A549 (cell line): Measurements from ENCODE around the gene MPPED1. TPM values are rescaled to one million over a fixed set of nuclear protein-coding genes. Genes with fewer than 3 reads are reported as not detected.

Experiments used
- ATAC-seq, 2 experiments: fragments of 200-7000 bp in 1 of 2; fragments of >200 bp in 1 of 2; cut with Nextera tagmentation in 1 of 2; cut with Tn5 transposase in 1 of 2; 3 replicates each; pipeline versions ENCODE4 v1.8.0 to v1.9.1; 2018 to 2020; ENCODE audit warnings: mild to moderate bottlenecking in 1 of 2, moderate library complexity in 1 of 2
- CTCF ChIA-PET: fragments of 300-600 bp; sonication (Branson Sonifier 250); formaldehyde crosslinking; extraction: SDS; loops from one replicate; lab custom pipeline; 2021; ENCODE audit warnings: antibody characterized with exemption, inconsistent platforms; lab: Yijun Ruan, JAX
- POLR2A ChIA-PET: fragments of 350-600 bp; formaldehyde crosslinking; extraction: SDS; loops from one replicate; lab custom pipeline; 2021; ENCODE audit warnings: antibody characterized with exemption, inconsistent platforms; lab: Yijun Ruan, JAX
- DNase-seq, 2 experiments: peaks; one replicate each; pipeline versions ENCODE4 v3.0.0 to v3.0.0-alpha.2; 2011 to 2016; ENCODE audit warnings: low read depth in 1 of 2, low spot score in 1 of 2
- FAIRE-seq: peaks from 2 replicates; lab custom pipeline; 2011; peaks lifted over from hg19 to GRCh38; lab: Jason Lieb, UNC
- H3K27ac ChIP-seq, 2 experiments: fragments of >200 bp; sonication (Bioruptor Twin); formaldehyde crosslinking; 3 replicates each; pipeline ENCODE4 v1.5.1; 2016 to 2017
- H3K4me1 ChIP-seq: fragments of >200 bp; sonication (Bioruptor Twin); formaldehyde crosslinking; 3 replicates; pipeline ENCODE4 v1.6.1; 2016
- H3K4me2 ChIP-seq: fragments of >200 bp; sonication (Bioruptor Twin); formaldehyde crosslinking; 3 replicates; pipeline ENCODE4 v1.6.1; 2016
- H3K4me3 ChIP-seq: fragments of >200 bp; sonication (Bioruptor Twin); formaldehyde crosslinking; 3 replicates; pipeline ENCODE4 v1.5.1; 2016
- H3K9me3 ChIP-seq: fragments of >200 bp; sonication (Bioruptor Twin); formaldehyde crosslinking; 3 replicates; pipeline ENCODE4 v1.6.1; 2016
- CHD2 ChIP-seq: fragments of 150-350 bp; IDR thresholded peaks from 2 replicates; pipeline ENCODE4 v1.6.1; 2014; ENCODE audit warnings: low read length; ENCODE audit not compliant: partially characterized antibody
- EHF ChIP-seq: fragments of 250-450 bp; sonication (Bioruptor Pico); IDR thresholded peaks from 2 replicates; pipeline ENCODE4 v1.5.0; 2020; ENCODE audit warnings: mild to moderate bottlenecking
- HDAC2 ChIP-seq: fragments of 200-600 bp; sonication (generic); IDR thresholded peaks from 2 replicates; pipeline ENCODE4 v1.6.1; 2016
- MYC ChIP-seq: IDR thresholded peaks from 2 replicates; pipeline ENCODE4 v1.6.1; 2012; ENCODE audit warnings: mild to moderate bottlenecking, inconsistent platforms, low read length, improper control_type of control experiment, borderline replicate concordance
- NR3C1 ChIP-seq: fragments of >200 bp; sonication (Bioruptor Twin); formaldehyde crosslinking; IDR thresholded peaks from 3 replicates; pipeline ENCODE4 v1.6.1; 2017
- POLR2A ChIP-seq: IDR thresholded peaks from 2 replicates; pipeline ENCODE4 v1.6.1; 2012; ENCODE audit warnings: mild to moderate bottlenecking, low read length
- RFX5 ChIP-seq: fragments of 450-650 bp; IDR thresholded peaks from 2 replicates; pipeline ENCODE4 v1.7.1; 2014; ENCODE audit warnings: antibody characterized with exemption, mild to moderate bottlenecking, moderate library complexity
- TFCP2L1 ChIP-seq: fragments of 250-450 bp; sonication (Bioruptor Pico); IDR thresholded peaks from 2 replicates; pipeline ENCODE4 v1.5.0; 2021; ENCODE audit warnings: mild to moderate bottlenecking
- TP53 ChIP-seq: fragments of 250-450 bp; sonication (Bioruptor Pico); IDR thresholded peaks from 2 replicates; pipeline ENCODE4 v1.5.0; 2021; ENCODE audit warnings: mild to moderate bottlenecking, moderate library complexity
- ZFP36 ChIP-seq: fragments of 450-650 bp; IDR thresholded peaks from 2 replicates; pipeline ENCODE4 v1.6.1; 2014; ENCODE audit warnings: borderline replicate concordance; ENCODE audit not compliant: partially characterized antibody
- ZNF302 ChIP-seq: fragments of 250-450 bp; sonication (Bioruptor Pico); IDR thresholded peaks from 2 replicates; pipeline ENCODE4 v1.9.0; 2021; ENCODE audit warnings: inconsistent platforms, mild to moderate bottlenecking, moderate library complexity
- ZSCAN20 ChIP-seq: fragments of 250-450 bp; sonication (Bioruptor Pico); IDR thresholded peaks from 2 replicates; pipeline ENCODE4 v1.8.0; 2022; ENCODE audit warnings: mild to moderate bottlenecking, moderate library complexity
- WGBS: methylation state at CpG from one replicate; pipeline ENCODE4 v1.1.6; 2017; ENCODE audit errors: missing lambda C conversion rate; 5-methylcytosine and 5-hydroxymethylcytosine counted together
- polyA plus RNA-seq, 4 experiments: library from polyadenylated mRNA; depleted of rRNA in 3 of 4; stranded (reverse); fragments of >200 nt; fragmentation: RNase III in 1 of 4; extraction: RNeasy Plus Mini Kit Qiagen cat#74134 plus additional on column Dnase treatment in 1 of 4; gene quantifications; 2 replicates in 3 of 4; 3 replicates in 1 of 4; pipeline ENCODE4 v1.2.3, GENCODE V29; 2011 to 2017
- TF ChIP-seq, protein P1 (sequence below): IDR thresholded peaks from 2 replicates; pipeline ENCODE4 v1.6.1; 2012; ENCODE audit warnings: low read depth, borderline replicate concordance
- TF ChIP-seq, protein P2 (sequence below): fragments of 150-350 bp; IDR thresholded peaks from 2 replicates; pipeline ENCODE4 v1.6.1; 2014; ENCODE audit warnings: low read depth, mild to moderate bottlenecking, low read length
- TF ChIP-seq, protein P3 (sequence below): IDR thresholded peaks from 2 replicates; pipeline ENCODE4 v1.6.1; 2012
- TF ChIP-seq, protein P4 (sequence below): fragments of >200 bp; sonication (Bioruptor Twin); formaldehyde crosslinking; IDR thresholded peaks from 3 replicates; pipeline ENCODE4 v1.6.1; 2016
- TF ChIP-seq, protein P5 (sequence below): fragments of >200 bp; sonication (Bioruptor Twin); formaldehyde crosslinking; IDR thresholded peaks from 2 replicates; pipeline ENCODE4 v1.6.1; 2016
- TF ChIP-seq, protein P6 (sequence below): fragments of 200-600 bp; sonication (generic); IDR thresholded peaks from 2 replicates; pipeline ENCODE4 v1.6.1; 2016; ENCODE audit warnings: antibody characterized with exemption, mild to moderate bottlenecking, moderate library complexity

Gene MPPED1
- polyA plus RNA-seq, 2 of the 4 experiments (the other 2 are of a cell fraction), result not detected

DNA sequence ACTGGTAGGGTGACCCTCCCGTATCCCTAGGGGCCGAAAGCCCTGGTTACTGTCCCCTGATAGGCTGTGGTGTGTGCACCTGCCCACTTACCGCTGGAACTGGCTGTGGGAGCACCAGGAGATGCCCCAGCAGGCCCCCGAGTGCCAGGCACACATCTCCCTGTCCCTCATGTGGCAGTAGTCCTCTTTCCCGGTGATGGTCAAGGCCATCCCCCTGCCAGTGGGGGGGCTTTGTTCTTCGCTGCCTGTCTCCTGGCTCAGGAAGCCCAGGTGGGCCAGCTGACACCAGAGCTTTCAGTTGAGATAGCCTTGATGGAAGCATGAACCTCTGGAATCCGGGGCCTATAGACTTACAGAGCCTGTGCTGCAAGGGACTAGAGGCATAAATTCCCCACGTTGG, 100.5 kb downstream of the MPPED1 start:
- CTCF ChIA-PET, result no interaction called here
- Histone ChIP-seq H3K27ac (no peak overlapping the region), H3K4me1 (no peaks in the 10 kb centered on the region), H3K4me3 (no peak overlapping the region), H3K9me3 (no peaks in the 10 kb centered on the region), H3K4me2 (no peak overlapping the region)
- WGBS, result 26% methylated on average over 3 of the region's 8 CpGs
- no peak for FAIRE-seq
- POLR2A ChIA-PET, result no interaction called here
- DNase-seq, result no peak
- TF ChIP-seq, protein P1, sequence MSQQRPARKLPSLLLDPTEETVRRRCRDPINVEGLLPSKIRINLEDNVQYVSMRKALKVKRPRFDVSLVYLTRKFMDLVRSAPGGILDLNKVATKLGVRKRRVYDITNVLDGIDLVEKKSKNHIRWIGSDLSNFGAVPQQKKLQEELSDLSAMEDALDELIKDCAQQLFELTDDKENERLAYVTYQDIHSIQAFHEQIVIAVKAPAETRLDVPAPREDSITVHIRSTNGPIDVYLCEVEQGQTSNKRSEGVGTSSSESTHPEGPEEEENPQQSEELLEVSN, result no peak
- no peak for TF ChIP-seq TFCP2L1 (CRISPR knock-in tag)
- TF ChIP-seq, protein P2, sequence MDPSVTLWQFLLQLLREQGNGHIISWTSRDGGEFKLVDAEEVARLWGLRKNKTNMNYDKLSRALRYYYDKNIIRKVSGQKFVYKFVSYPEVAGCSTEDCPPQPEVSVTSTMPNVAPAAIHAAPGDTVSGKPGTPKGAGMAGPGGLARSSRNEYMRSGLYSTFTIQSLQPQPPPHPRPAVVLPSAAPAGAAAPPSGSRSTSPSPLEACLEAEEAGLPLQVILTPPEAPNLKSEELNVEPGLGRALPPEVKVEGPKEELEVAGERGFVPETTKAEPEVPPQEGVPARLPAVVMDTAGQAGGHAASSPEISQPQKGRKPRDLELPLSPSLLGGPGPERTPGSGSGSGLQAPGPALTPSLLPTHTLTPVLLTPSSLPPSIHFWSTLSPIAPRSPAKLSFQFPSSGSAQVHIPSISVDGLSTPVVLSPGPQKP, result no peak
- TF ChIP-seq, protein P3, sequence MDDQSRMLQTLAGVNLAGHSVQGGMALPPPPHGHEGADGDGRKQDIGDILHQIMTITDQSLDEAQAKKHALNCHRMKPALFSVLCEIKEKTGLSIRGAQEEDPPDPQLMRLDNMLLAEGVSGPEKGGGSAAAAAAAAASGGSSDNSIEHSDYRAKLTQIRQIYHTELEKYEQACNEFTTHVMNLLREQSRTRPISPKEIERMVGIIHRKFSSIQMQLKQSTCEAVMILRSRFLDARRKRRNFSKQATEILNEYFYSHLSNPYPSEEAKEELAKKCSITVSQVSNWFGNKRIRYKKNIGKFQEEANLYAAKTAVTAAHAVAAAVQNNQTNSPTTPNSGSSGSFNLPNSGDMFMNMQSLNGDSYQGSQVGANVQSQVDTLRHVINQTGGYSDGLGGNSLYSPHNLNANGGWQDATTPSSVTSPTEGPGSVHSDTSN, result no peak
- no peak for TF ChIP-seq NR3C1
- no peak for TF ChIP-seq ZNF302 (CRISPR knock-in tag)
- TF ChIP-seq, protein P4, sequence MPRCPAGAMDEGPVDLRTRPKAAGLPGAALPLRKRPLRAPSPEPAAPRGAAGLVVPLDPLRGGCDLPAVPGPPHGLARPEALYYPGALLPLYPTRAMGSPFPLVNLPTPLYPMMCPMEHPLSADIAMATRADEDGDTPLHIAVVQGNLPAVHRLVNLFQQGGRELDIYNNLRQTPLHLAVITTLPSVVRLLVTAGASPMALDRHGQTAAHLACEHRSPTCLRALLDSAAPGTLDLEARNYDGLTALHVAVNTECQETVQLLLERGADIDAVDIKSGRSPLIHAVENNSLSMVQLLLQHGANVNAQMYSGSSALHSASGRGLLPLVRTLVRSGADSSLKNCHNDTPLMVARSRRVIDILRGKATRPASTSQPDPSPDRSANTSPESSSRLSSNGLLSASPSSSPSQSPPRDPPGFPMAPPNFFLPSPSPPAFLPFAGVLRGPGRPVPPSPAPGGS, result no peak
- no peak for TF ChIP-seq CHD2
- no peak for TF ChIP-seq ZSCAN20
- TF ChIP-seq MYC, result no peak
- no peak for TF ChIP-seq TP53 (CRISPR knock-in tag)
- no peak for TF ChIP-seq POLR2A
- TF ChIP-seq ZFP36, result no peak
- no peak for TF ChIP-seq HDAC2
- TF ChIP-seq, protein P5, sequence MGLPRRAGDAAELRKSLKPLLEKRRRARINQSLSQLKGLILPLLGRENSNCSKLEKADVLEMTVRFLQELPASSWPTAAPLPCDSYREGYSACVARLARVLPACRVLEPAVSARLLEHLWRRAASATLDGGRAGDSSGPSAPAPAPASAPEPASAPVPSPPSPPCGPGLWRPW, result no peak
- TF ChIP-seq EHF, result no peak
- TF ChIP-seq, protein P6, sequence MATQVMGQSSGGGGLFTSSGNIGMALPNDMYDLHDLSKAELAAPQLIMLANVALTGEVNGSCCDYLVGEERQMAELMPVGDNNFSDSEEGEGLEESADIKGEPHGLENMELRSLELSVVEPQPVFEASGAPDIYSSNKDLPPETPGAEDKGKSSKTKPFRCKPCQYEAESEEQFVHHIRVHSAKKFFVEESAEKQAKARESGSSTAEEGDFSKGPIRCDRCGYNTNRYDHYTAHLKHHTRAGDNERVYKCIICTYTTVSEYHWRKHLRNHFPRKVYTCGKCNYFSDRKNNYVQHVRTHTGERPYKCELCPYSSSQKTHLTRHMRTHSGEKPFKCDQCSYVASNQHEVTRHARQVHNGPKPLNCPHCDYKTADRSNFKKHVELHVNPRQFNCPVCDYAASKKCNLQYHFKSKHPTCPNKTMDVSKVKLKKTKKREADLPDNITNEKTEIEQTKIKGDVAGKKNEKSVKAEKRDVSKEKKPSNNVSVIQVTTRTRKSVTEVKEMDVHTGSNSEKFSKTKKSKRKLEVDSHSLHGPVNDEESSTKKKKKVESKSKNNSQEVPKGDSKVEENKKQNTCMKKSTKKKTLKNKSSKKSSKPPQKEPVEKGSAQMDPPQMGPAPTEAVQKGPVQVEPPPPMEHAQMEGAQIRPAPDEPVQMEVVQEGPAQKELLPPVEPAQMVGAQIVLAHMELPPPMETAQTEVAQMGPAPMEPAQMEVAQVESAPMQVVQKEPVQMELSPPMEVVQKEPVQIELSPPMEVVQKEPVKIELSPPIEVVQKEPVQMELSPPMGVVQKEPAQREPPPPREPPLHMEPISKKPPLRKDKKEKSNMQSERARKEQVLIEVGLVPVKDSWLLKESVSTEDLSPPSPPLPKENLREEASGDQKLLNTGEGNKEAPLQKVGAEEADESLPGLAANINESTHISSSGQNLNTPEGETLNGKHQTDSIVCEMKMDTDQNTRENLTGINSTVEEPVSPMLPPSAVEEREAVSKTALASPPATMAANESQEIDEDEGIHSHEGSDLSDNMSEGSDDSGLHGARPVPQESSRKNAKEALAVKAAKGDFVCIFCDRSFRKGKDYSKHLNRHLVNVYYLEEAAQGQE, result no peak
- ATAC-seq, result no peak

DNA sequence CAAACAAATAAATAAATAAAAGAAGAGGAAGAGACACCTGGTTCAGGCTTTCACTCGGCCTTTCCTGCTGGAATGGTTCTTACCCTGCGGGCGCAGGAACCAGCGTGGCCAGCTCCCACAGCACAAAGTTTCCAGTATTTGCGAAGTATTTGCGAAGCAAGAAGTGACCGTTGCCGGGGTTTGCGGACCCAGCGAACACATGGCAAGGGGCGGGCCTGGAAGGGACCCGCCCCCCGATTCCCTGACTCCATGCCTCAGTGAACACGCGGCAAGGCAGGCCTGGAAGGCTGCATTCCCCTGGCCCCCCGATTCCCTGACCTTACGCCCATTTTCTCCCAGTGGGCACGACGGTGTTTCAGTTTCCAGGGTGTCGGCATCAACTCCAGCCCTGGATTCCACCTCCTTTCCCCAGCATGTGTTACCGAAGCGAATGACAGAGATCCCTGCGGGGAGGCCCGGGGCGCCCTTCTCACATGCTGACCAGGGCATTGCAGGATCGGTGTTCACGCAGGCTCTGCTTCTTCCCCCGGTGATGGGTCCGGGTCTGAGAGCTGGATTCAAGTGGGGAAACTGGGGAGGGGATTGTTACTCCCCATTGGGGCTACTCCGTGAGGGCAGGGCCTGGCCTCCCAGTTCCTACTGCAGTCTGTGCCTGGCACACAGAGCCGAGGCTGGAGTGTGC, 102.8 kb downstream of the MPPED1 start:
- no peaks in the 10 kb centered on the region for H3K9me3 ChIP-seq
- DNase-seq (no peak), ATAC-seq (no peak), FAIRE-seq (no peak)
- POLR2A ChIA-PET, result interaction anchor here (0.7 kb wide), 1 partner anchor 348 kb away, joined by 9 read pairs; no protein-coding TSS in a partner anchor
- CTCF ChIA-PET, result interaction anchor here (1.4 kb wide), 1 partner anchor 17 kb away, joined by 3 read pairs; no protein-coding TSS in a partner anchor
- H3K27ac ChIP-seq, result no peak overlapping the region
- no peak overlapping the region for H3K4me3 ChIP-seq
- WGBS, result 79% methylated on average over 22 of the region's 31 CpGs
- H3K4me1 ChIP-seq, result no peaks in the 10 kb centered on the region
- TF ChIP-seq RFX5 (no peak), EHF (no peak)
- no peak overlapping the region for H3K4me2 ChIP-seq
